HepG2 (cell line): ENCODE measurements around the gene IGDCC3. TPM values are rescaled to one million over a fixed set of nuclear protein-coding genes. Genes with fewer than 3 reads are reported as not detected.

ENCODE experiments used
- ATAC-seq: fragments of 200-7000 bp; cut with Tn5 transposase; 3 replicates; pipeline ENCODE4 v1.9.1; 2020; ENCODE audit warnings: mild to moderate bottlenecking, moderate library complexity
- BruUV-seq: library from RNA; stranded (reverse); fragments of 400-500 nt; replicated peaks from 2 replicates; lab custom pipeline; 2021; lab: Mats Ljungman, UMichigan
- CTCF ChIA-PET: fragments of 300-600 bp; formaldehyde crosslinking; extraction: SDS; loops from one replicate; lab custom pipeline; 2021; ENCODE audit warnings: low total read pairs, inconsistent platforms, low intra/inter-chr PET ratio; lab: Yijun Ruan, JAX
- POLR2A ChIA-PET: fragments of 350-600 bp; sonication (Branson Sonifier 250); formaldehyde crosslinking; loops from one replicate; lab custom pipeline; 2020; ENCODE audit warnings: antibody characterized with exemption, inconsistent platforms; lab: Yijun Ruan, JAX
- DNase-seq: peaks from one replicate; pipeline ENCODE4 v3.0.0-alpha.2; 2015; ENCODE audit warnings: low spot score
- FAIRE-seq: peaks from 3 replicates; lab custom pipeline; 2011; peaks lifted over from hg19 to GRCh38; lab: Jason Lieb, UNC
- H2AFZ ChIP-seq: one replicate; pipeline ENCODE4 v1.6.1; 2011; ENCODE audit warnings: low read length, inconsistent platforms
- H3K27ac ChIP-seq: fragments of 300-600 bp; 3 replicates; pipeline ENCODE4 v1.8.0; 2011; ENCODE audit warnings: mixed run types, mild to moderate bottlenecking, mixed read lengths, low read length, inconsistent platforms; ENCODE audit not compliant: insufficient read depth; ENCODE audit errors: extremely low read length
- H3K27me3 ChIP-seq, 2 experiments: fragments of 200-600 bp in 1 of 2; 2 replicates in 1 of 2; 3 replicates in 1 of 2; pipeline versions ENCODE4 v1.6.0 to v1.8.0; 2011; ENCODE audit warnings: low read length in 2 of 2, mild to moderate bottlenecking in 2 of 2, moderate library complexity in 2 of 2, inconsistent platforms in 1 of 2; ENCODE audit not compliant: insufficient read depth in 2 of 2, control insufficient read depth in 1 of 2
- H3K36me3 ChIP-seq, 2 experiments: fragments of 200-600 bp in 1 of 2; replicated peaks in 1 of 2; 2 replicates in 1 of 2; 3 replicates in 1 of 2; pipeline versions ENCODE4 v1.5.1 to v1.8.0; 2011; ENCODE audit warnings: low read length in 2 of 2, inconsistent platforms in 1 of 2; ENCODE audit not compliant: insufficient read depth in 2 of 2, control insufficient read depth in 1 of 2
- H3K4me1 ChIP-seq: 2 replicates; pipeline ENCODE4 v1.5.1; 2012; ENCODE audit warnings: low read length, inconsistent platforms; ENCODE audit not compliant: insufficient read depth
- H3K4me2 ChIP-seq: 2 replicates; pipeline ENCODE4 v1.6.0; 2011; ENCODE audit warnings: low read depth, low read length, inconsistent platforms
- H3K4me3 ChIP-seq, 3 experiments: fragments of 200-600 bp in 1 of 3; sonication (generic), shearing (Covaris generic) in 1 of 3; replicated peaks in 1 of 3; 2 replicates each; pipeline ENCODE4 v1.5.1; 2011 to 2016; ENCODE audit warnings: low read length in 3 of 3, inconsistent platforms in 2 of 3, low read depth in 2 of 3, mild to moderate bottlenecking in 2 of 3, control low read depth in 1 of 3, mixed read lengths in 1 of 3; ENCODE audit not compliant: insufficient read depth in 1 of 3
- H3K79me2 ChIP-seq: one replicate; pipeline ENCODE4 v1.6.1; 2011; ENCODE audit warnings: low read length, inconsistent platforms; ENCODE audit not compliant: insufficient read depth
- H3K9ac ChIP-seq: 2 replicates; pipeline ENCODE4 v1.6.0; 2011; ENCODE audit warnings: mild to moderate bottlenecking, low read depth, low read length, inconsistent platforms; ENCODE audit not compliant: insufficient read depth
- H3K9me3 ChIP-seq: 2 replicates; pipeline ENCODE4 v1.5.1; 2012; ENCODE audit warnings: mild to moderate bottlenecking, low read length
- H4K20me1 ChIP-seq: 2 replicates; pipeline ENCODE4 v1.6.0; 2011; ENCODE audit warnings: inconsistent platforms, mild to moderate bottlenecking, low read length, moderate library complexity; ENCODE audit not compliant: insufficient read depth
- GMEB1 ChIP-seq: sonication (generic); formaldehyde crosslinking; IDR thresholded peaks from 2 replicates; pipeline ENCODE4 v1.5.1; 2020; ENCODE audit warnings: missing genetic modification reagents, mild to moderate bottlenecking, borderline replicate concordance
- IKZF5 ChIP-seq: IDR thresholded peaks from 2 replicates; pipeline ENCODE4 v1.6.1; 2018; ENCODE audit warnings: missing genetic modification reagents, mild to moderate bottlenecking, missing compliant biosample characterization
- TOE1 ChIP-seq: sonication (generic); formaldehyde crosslinking; IDR thresholded peaks from 2 replicates; pipeline ENCODE4 v1.4.0; 2020; ENCODE audit warnings: mild to moderate bottlenecking, missing genetic modification reagents
- ZBTB4 ChIP-seq: sonication (generic); formaldehyde crosslinking; IDR thresholded peaks from 2 replicates; pipeline ENCODE4 v1.4.0; 2020; ENCODE audit warnings: missing genetic modification reagents, mild to moderate bottlenecking, borderline replicate concordance
- ZFY ChIP-seq: sonication (generic); formaldehyde crosslinking; IDR thresholded peaks from 2 replicates; pipeline ENCODE4 v1.4.0; 2020; ENCODE audit warnings: missing genetic modification reagents
- ZNF275 ChIP-seq: sonication (generic); formaldehyde crosslinking; IDR thresholded peaks from 2 replicates; pipeline ENCODE4 v1.8.0; 2022; ENCODE audit warnings: missing genetic modification reagents, mild to moderate bottlenecking, inconsistent platforms, borderline replicate concordance
- ZNF724P ChIP-seq: sonication (generic); formaldehyde crosslinking; IDR thresholded peaks from 2 replicates; pipeline ENCODE4 v1.8.0; 2022; ENCODE audit warnings: missing genetic modification reagents, borderline replicate concordance
- WGBS: methylation state at CpG from one replicate; pipeline ENCODE4 v1.1.6; 2017; ENCODE audit warnings: low lambda C conversion rate; 5-methylcytosine and 5-hydroxymethylcytosine counted together
- in situ Hi-C: cut with HindIII; loops from 2 replicates; pipeline ENCODE4 v1.10.0; 2017; ENCODE audit warnings: low pct_unique_long_range_greater_than_20kb; ENCODE audit not compliant: extremely low pct_ligation_motif_present
- intact Hi-C: fragments of 100-400 bp; cut with micrococcal nuclease; formaldehyde crosslinking; loops from one replicate; pipeline ENCODE4 v1.10.0; 2022; ENCODE audit not compliant: unreplicated experiment
- polyA plus RNA-seq, 8 experiments: library from polyadenylated mRNA; depleted of rRNA in 3 of 8; stranded (reverse) in 7 of 8; unstranded in 1 of 8; fragments of >200 nt; fragmentation: Illumina TruSeq in 4 of 8; extraction: Trizol in 4 of 8; gene quantifications; 2 replicates each; pipeline versions ENCODE4 v1.2.1 to v1.2.3, GENCODE V29; 2011 to 2016; ENCODE audit warnings: low read depth in 4 of 8, missing spikeins in 1 of 8, mixed read lengths in 1 of 8; ENCODE audit not compliant: insufficient read depth in 1 of 8
- total RNA-seq, 5 experiments: library from RNA; depleted of rRNA; stranded (reverse); fragments of >200 nt; fragmentation: Illumina TruSeq; extraction: Trizol; gene quantifications; 2 replicates each; pipeline ENCODE4 v1.2.3, GENCODE V29; 2016; ENCODE audit warnings: low read depth in 1 of 5

Gene IGDCC3
- total and polyA plus RNA-seq, 2 of the 13 experiments (the other 11 are each of a cell fraction or from before 2014, with no cell fraction given): 30.1 to 51.8 TPM

GRCh38 chr15:65406424-65407000 lies 28.7 kb upstream of the IGDCC3 start (continued):
- no peak for TF ChIP-seq IKZF5 (CRISPR knock-in tag)
- no peak for TF ChIP-seq TOE1 (CRISPR knock-in tag)
- no peak for TF ChIP-seq ZFY (CRISPR knock-in tag)

GRCh38 chr15:65405791-65406423 lies 28.1 kb upstream of the IGDCC3 start:
- FAIRE-seq: no peak

More at GRCh38 chr15:65405791-65406423, 28.1 kb upstream of the IGDCC3 start:
- 74% methylated on average over 7 of the region's 7 CpGs for WGBS
- POLR2A ChIA-PET: no interaction called here
- H3K27ac ChIP-seq: no peak overlapping the region
- H3K4me3 ChIP-seq: no peak overlapping the region
- no peaks in the 10 kb centered on the region for H3K9me3 ChIP-seq
- no peaks in the 10 kb centered on the region for H4K20me1 ChIP-seq
- intact Hi-C loops: no loop called here
- no peaks in the 10 kb centered on the region for H3K36me3 ChIP-seq
- in situ Hi-C loops: no loop called here
- no peak overlapping the region for H2AFZ ChIP-seq
- no peak for DNase-seq
- no peak overlapping the region for H3K9ac ChIP-seq
- H3K27me3 ChIP-seq: peaks cover 0 to 15% of the 10 kb centered on the region in 2 experiments; a peak in 3 of 5 replicates
- no peak for ATAC-seq
- TF ChIP-seq ZNF275 (CRISPR knock-in tag) (no peak), ZBTB4 (CRISPR knock-in tag) (no peak), ZNF724P (CRISPR knock-in tag) (no peak), GMEB1 (CRISPR knock-in tag) (no peak)
- BruUV-seq: no TSS peak
- H3K79me2 ChIP-seq: no peaks in the 10 kb centered on the region
- CTCF ChIA-PET: no interaction called here
- peaks cover 26% of the 10 kb centered on the region for H3K4me1 ChIP-seq
- no peak overlapping the region for H3K4me2 ChIP-seq
